GM19438 (cell line): ENCODE measurements around the gene RASA2.
"Not testable (repeated sequence)": the region's sequence is repeated elsewhere in the genome, so short reads cannot be mapped to it uniquely, and the experiment has no call there.

Experiments used
- ATAC-seq: cut with Tn5 transposase; IDR thresholded peaks from one replicate; pipeline ENCODE4 v1.9.1; 2021; ENCODE audit warnings: low read depth; ENCODE audit not compliant: unreplicated experiment

RASA2 gene

GRCh38 chr3:141570068-141570467, 83.2 kb downstream of the RASA2 start:
- no peak for ATAC-seq

GRCh38 chr3:141575879-141576743, 89.3 kb downstream of the RASA2 start:
- no peak for ATAC-seq

- no peak for ATAC-seq
Measured at GRCh38 chr3:141576744-141577052, 89.9 kb downstream of the RASA2 start.

DNA sequence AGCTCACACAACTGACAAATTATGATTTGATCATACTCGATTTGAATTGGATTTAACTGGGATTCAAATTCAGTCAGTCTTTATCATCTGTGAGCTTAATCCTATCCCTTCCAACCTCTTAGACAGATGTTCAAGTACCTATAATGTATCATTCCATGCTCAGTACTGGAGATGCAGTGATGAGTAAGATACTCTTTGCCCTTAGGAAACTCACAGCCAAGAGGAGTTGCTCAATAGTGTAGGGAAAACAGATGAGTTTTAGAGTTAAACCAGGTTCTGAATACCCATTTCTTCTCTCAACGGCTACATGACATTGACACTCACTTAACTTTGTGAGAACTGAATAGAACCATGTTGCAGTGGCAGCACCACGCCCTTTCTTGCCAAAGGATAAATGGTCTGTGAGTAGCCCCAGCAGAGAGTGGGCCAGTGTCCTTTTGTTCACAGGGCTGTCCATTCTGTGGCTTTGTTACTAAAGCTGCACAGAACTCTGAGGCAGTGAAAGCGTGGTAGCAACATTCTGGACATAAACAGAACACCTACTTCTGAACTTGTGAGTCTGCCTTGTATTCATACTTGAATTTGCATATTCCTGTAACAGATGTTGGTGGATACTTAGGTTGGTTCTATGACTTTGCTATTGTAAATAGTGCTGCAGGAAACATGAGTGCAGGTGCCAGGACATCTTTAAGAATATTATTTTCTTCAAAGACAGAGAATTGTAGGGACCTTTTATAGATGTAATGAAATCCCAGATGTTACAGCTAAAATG, 91.6 kb downstream of the RASA2 start:
- no peak for ATAC-seq

GRCh38 chr3:141594357-141594756, 107.5 kb downstream of the RASA2 start:
- ATAC-seq = no peak

- no peak for ATAC-seq
Measured at GRCh38 chr3:141597931-141598330, 111.1 kb downstream of the RASA2 start.

- no peak for ATAC-seq
Measured at GRCh38 chr3:141600331-141600730, 113.5 kb downstream of the RASA2 start.

DNA sequence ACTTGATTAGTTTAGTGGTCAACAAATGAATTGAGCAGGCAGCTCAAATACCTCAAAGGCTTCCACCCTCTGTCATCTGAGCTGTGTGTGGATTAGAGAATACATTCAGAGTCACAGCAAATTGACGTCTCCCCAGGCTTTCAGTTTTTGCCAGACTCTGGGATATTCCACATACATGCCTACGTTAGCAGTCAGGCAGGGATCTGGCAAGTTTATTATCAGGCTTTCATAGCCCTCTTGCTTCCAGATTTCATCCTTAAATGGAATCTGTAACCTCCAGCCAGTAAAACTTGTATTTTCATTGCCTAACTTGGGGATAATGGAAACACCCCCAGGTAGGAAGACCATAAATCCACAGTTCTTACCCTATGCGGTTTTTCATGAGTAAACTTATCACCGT, 115.9 kb downstream of the RASA2 start:
- no peak for ATAC-seq

GRCh38 chr3:141603473-141604035, 116.7 kb downstream of the RASA2 start:
- ATAC-seq = no peak

- ATAC-seq = no peak
Measured at GRCh38 chr3:141605883-141606282, 119.1 kb downstream of the RASA2 start.

DNA sequence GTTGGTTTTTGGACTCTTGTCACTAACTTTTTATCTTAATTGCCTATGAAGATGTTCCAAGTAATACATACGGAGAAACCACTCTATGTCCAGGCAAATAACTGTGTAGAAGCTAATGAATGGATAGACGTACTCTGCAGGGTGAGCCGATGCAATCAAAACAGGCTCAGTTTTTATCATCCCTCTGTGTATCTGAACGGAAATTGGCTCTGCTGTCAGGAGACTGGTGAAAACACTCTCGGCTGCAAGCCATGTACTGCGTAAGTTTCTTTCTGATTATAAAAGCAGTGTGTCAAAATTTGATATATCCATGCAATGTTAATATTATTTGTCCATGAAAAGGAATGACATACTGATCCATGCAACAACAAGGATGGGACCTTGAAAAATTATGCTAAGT, 121.6 kb downstream of the RASA2 start:
- no peak for ATAC-seq

- no peak for ATAC-seq
Measured at GRCh38 chr3:141610939-141611338, 124.1 kb downstream of the RASA2 start.

DNA sequence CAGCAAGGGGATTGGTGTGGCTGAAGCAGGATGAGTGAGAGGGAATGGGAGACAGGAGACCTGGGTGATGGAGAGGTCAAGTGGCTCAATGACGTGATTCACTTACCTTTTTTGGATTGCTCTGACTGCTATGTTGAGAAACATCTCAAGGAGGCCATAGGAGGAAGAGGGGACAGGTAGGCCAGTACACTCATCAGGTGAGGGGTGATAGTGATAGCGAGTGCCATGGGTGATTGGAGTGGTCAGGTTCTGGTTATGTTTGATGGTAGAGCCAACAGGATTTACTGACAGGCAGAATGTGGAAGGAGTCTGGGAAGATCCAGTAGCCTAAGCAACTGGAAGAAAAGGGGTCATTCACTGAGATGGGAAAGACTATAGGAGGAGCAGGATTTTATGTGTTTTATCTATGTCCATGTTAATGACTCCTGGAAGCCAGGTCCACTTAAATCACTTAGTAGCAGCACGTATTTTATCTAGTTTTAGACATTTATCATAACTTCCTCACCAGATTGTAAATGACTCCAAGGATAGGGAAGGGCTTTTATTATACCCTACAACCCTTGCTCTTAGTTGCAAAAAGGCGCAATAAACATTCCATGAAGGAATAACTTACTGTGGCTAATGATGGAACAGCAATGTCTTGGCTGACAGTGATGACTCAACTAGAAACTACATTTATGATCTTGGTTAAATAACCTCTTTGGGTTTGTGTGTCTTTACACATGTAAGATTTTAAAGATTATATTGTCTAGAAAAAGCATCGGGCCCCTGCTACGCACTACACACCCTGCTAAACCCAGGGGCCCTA, 131.5 kb downstream of the RASA2 start:
- ATAC-seq = no peak

GRCh38 chr3:141618938-141619337, 132.1 kb downstream of the RASA2 start:
- no peak for ATAC-seq

DNA sequence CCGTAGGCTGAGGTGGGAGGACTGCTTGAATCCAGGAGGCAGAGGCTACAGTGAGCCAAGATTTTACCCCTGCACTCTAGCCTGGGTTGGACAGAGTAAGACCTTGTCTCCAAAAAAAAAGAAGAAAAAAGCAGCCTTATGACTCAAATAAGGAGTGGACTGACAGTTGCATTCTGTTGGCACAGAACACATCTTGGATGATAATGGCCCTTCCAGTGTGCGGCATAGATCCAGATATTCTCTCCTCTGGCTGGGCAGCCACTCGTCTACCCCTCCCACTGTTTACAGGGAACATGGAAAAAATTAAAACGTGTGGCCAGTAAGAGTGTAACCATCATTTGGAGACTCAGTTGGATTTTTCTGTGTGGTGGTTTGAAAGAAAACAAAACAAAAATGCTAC, 132.6 kb downstream of the RASA2 start:
- no peak for ATAC-seq

GRCh38 chr3:141623691-141624090, 136.9 kb downstream of the RASA2 start:
- ATAC-seq = no peak

DNA sequence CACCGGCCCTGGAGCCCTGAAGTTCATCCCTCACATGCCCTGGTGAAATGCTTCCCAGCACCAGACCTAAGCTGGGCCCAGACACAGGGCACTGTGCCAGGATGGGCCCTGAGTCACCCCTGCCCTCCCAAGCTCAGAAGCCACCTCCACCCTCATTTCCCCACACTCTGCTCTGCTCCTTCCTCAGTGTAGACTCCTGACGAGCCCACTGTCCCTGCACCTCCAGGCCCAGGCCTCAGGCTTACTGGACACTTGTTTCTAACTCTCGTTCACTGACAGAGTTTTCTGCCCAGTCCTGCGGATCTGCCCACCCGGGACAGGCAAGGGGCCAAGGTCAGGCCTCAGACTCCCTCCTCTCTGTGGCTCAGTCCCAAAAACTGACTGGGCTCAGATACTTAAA, 138.7 kb downstream of the RASA2 start:
- ATAC-seq = no peak

- not testable (repeated sequence) for ATAC-seq
Measured at GRCh38 chr3:141628334-141628733, 141.5 kb downstream of the RASA2 start.

GRCh38 chr3:141628868-141629441, 142.1 kb downstream of the RASA2 start:
- not testable (repeated sequence) for ATAC-seq

- no peak for ATAC-seq
Measured at GRCh38 chr3:141629976-141630375, 143.1 kb downstream of the RASA2 start.
